Neural cell (in vitro differentiated cells): ENCODE measurements around the gene HOXD8. TPM values are rescaled to one million over a fixed set of nuclear protein-coding genes. Genes with fewer than 3 reads are reported as not detected.

Source experiments
- H2AFZ ChIP-seq: fragments of 200-600, 300-800 bp; sonication (generic), shearing (Covaris generic); 2 replicates; pipeline ENCODE4 v1.6.0; 2014; ENCODE audit warnings: low read depth, mild to moderate bottlenecking, antibody characterized with exemption, low read length, moderate library complexity
- H3F3A ChIP-seq: fragments of 200-600 bp; shearing (Covaris generic); 2 replicates; pipeline ENCODE4 v1.6.1; 2016; ENCODE audit warnings: mild to moderate bottlenecking, moderate library complexity, mixed read lengths, antibody characterized with exemption, low read length; ENCODE audit not compliant: insufficient read depth, poor library complexity, severe bottlenecking
- H3K27ac ChIP-seq: fragments of 200-600, 300-800 bp; sonication (generic), shearing (Covaris generic); 2 replicates; pipeline ENCODE4 v1.5.1; 2014; ENCODE audit warnings: mild to moderate bottlenecking, low read length, moderate library complexity
- H3K27me3 ChIP-seq: fragments of 300-800, 200-600 bp; sonication (generic), shearing (Covaris generic); 2 replicates; pipeline ENCODE4 v1.6.0; 2014; ENCODE audit warnings: mild to moderate bottlenecking, low read depth, low read length, moderate library complexity; ENCODE audit not compliant: insufficient read depth
- H3K36me3 ChIP-seq: fragments of 300-800, 200-600 bp; sonication (generic), shearing (Covaris generic); 2 replicates; pipeline ENCODE4 v1.5.1; 2014; ENCODE audit warnings: mild to moderate bottlenecking, antibody characterized with exemption, low read length, moderate library complexity; ENCODE audit not compliant: insufficient read depth
- H3K4me2 ChIP-seq: fragments of 300-800, 200-600 bp; sonication (generic), shearing (Covaris generic); 2 replicates; pipeline ENCODE4 v1.6.0; 2014; ENCODE audit warnings: mild to moderate bottlenecking, low read length
- H3K4me3 ChIP-seq: fragments of 300-800, 200-600 bp; sonication (generic), shearing (Covaris generic); 2 replicates; pipeline ENCODE4 v1.5.1; 2014; ENCODE audit warnings: mild to moderate bottlenecking, low read length, moderate library complexity
- H3K79me2 ChIP-seq: fragments of 200-600 bp; shearing (Covaris generic); replicated peaks from 2 replicates; pipeline ENCODE4 v1.6.0; 2014; ENCODE audit warnings: mild to moderate bottlenecking, low read length, moderate library complexity; ENCODE audit not compliant: insufficient read depth
- H3K9ac ChIP-seq: fragments of 300-800, 200-600 bp; sonication (generic), shearing (Covaris generic); 2 replicates; pipeline ENCODE4 v1.6.1; 2016; ENCODE audit warnings: mild to moderate bottlenecking, low read length, mixed read lengths
- H3K9me2 ChIP-seq: fragments of 200-600 bp; shearing (Covaris generic); 2 replicates; pipeline ENCODE4 v1.6.1; 2016; ENCODE audit warnings: mild to moderate bottlenecking, low read length, mixed read lengths; ENCODE audit not compliant: insufficient read depth
- H3K9me3 ChIP-seq: fragments of 200-600, 300-800 bp; sonication (generic), shearing (Covaris generic); 2 replicates; pipeline ENCODE4 v1.6.1; 2016; ENCODE audit warnings: mild to moderate bottlenecking, mixed run types, low read length, moderate library complexity, mixed read lengths
- H4K20me1 ChIP-seq: fragments of 200-600 bp; shearing (Covaris generic); 2 replicates; pipeline ENCODE4 v1.6.1; 2016; ENCODE audit warnings: mild to moderate bottlenecking, mixed run types; ENCODE audit not compliant: insufficient read depth
- EP300 ChIP-seq: fragments of 450-650 bp; conservative IDR thresholded peaks from 2 replicates; pipeline ENCODE4 v1.6.1; 2014; ENCODE audit warnings: antibody characterized with exemption, mild to moderate bottlenecking, moderate library complexity; ENCODE audit not compliant: poor library complexity, severe bottlenecking
- EZH2 ChIP-seq: fragments of 200-600, 300-800 bp; shearing (Covaris generic), sonication (generic); IDR thresholded peaks from 2 replicates; pipeline ENCODE4 v1.6.1; 2014; ENCODE audit warnings: antibody characterized with exemption, low read length, borderline replicate concordance, mild to moderate bottlenecking; ENCODE audit not compliant: insufficient read depth, poor library complexity, severe bottlenecking
- MXI1 ChIP-seq: fragments of 450-650 bp; conservative IDR thresholded peaks from 2 replicates; pipeline ENCODE4 v1.6.1; 2014; ENCODE audit warnings: antibody characterized with exemption, mild to moderate bottlenecking; ENCODE audit not compliant: poor library complexity, severe bottlenecking
- POLR2AphosphoS5 ChIP-seq: IDR thresholded peaks from 2 replicates; pipeline ENCODE4 v1.6.1; 2012
- RAD21 ChIP-seq: fragments of 450-650 bp; conservative IDR thresholded peaks from 2 replicates; pipeline ENCODE4 v1.6.1; 2014; ENCODE audit warnings: antibody characterized with exemption, mild to moderate bottlenecking, moderate library complexity
- SMC3 ChIP-seq: fragments of 450-650 bp; conservative IDR thresholded peaks from 2 replicates; pipeline ENCODE4 v1.6.1; 2014; ENCODE audit warnings: antibody characterized with exemption, mild to moderate bottlenecking, moderate library complexity; ENCODE audit not compliant: poor library complexity
- TAF1 ChIP-seq: IDR thresholded peaks from 2 replicates; pipeline ENCODE4 v1.6.1; 2012; ENCODE audit warnings: low read depth
- polyA plus RNA-seq: library from polyadenylated mRNA; depleted of rRNA; stranded (reverse); fragments of >200 nt; gene quantifications from 2 replicates; pipeline ENCODE4 v1.2.3, GENCODE V29; 2014
- TF ChIP-seq, protein P1 (sequence below): fragments of 450-650 bp; IDR thresholded peaks from 2 replicates; pipeline ENCODE4 v1.5.1; 2014; ENCODE audit warnings: antibody characterized with exemption, mild to moderate bottlenecking, moderate library complexity; ENCODE audit not compliant: poor library complexity, severe bottlenecking
- TF ChIP-seq, protein P2 (sequence below): IDR thresholded peaks from 2 replicates; pipeline ENCODE4 v1.6.1; 2012; ENCODE audit warnings: borderline replicate concordance

HOXD8 gene
- polyA plus RNA-seq, 1 donor from 2014 or later: not detected

GRCh38 chr2:176161825-176162626 lies 32.5 kb downstream of the HOXD8 start:
- H3K36me3 ChIP-seq: no peaks in the 10 kb centered on the region
- peaks cover 100% of the 10 kb centered on the region for H3K27me3 ChIP-seq
- no peak overlapping the region for H2AFZ ChIP-seq
- no peak overlapping the region for H3K4me2 ChIP-seq
- H3F3A ChIP-seq: no peaks in the 10 kb centered on the region
- no peak overlapping the region for H3K4me3 ChIP-seq
- H3K9me2 ChIP-seq: no peaks in the 10 kb centered on the region
- H3K79me2 ChIP-seq: no peaks in the 10 kb centered on the region
- TF ChIP-seq, protein P1, sequence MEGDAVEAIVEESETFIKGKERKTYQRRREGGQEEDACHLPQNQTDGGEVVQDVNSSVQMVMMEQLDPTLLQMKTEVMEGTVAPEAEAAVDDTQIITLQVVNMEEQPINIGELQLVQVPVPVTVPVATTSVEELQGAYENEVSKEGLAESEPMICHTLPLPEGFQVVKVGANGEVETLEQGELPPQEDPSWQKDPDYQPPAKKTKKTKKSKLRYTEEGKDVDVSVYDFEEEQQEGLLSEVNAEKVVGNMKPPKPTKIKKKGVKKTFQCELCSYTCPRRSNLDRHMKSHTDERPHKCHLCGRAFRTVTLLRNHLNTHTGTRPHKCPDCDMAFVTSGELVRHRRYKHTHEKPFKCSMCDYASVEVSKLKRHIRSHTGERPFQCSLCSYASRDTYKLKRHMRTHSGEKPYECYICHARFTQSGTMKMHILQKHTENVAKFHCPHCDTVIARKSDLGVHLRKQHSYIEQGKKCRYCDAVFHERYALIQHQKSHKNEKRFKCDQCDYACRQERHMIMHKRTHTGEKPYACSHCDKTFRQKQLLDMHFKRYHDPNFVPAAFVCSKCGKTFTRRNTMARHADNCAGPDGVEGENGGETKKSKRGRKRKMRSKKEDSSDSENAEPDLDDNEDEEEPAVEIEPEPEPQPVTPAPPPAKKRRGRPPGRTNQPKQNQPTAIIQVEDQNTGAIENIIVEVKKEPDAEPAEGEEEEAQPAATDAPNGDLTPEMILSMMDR: no peak
- TF ChIP-seq RAD21 (no peak), MXI1 (no peak), TAF1 (no peak), SMC3 (no peak), EP300 (no peak), POLR2AphosphoS5 (no peak), EZH2 (no peak)
- TF ChIP-seq, protein P2, sequence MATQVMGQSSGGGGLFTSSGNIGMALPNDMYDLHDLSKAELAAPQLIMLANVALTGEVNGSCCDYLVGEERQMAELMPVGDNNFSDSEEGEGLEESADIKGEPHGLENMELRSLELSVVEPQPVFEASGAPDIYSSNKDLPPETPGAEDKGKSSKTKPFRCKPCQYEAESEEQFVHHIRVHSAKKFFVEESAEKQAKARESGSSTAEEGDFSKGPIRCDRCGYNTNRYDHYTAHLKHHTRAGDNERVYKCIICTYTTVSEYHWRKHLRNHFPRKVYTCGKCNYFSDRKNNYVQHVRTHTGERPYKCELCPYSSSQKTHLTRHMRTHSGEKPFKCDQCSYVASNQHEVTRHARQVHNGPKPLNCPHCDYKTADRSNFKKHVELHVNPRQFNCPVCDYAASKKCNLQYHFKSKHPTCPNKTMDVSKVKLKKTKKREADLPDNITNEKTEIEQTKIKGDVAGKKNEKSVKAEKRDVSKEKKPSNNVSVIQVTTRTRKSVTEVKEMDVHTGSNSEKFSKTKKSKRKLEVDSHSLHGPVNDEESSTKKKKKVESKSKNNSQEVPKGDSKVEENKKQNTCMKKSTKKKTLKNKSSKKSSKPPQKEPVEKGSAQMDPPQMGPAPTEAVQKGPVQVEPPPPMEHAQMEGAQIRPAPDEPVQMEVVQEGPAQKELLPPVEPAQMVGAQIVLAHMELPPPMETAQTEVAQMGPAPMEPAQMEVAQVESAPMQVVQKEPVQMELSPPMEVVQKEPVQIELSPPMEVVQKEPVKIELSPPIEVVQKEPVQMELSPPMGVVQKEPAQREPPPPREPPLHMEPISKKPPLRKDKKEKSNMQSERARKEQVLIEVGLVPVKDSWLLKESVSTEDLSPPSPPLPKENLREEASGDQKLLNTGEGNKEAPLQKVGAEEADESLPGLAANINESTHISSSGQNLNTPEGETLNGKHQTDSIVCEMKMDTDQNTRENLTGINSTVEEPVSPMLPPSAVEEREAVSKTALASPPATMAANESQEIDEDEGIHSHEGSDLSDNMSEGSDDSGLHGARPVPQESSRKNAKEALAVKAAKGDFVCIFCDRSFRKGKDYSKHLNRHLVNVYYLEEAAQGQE: no peak
- H3K9ac ChIP-seq: no peak overlapping the region
- no peak overlapping the region for H3K27ac ChIP-seq
- no peaks in the 10 kb centered on the region for H4K20me1 ChIP-seq
- H3K9me3 ChIP-seq: peaks cover 23% of the 10 kb centered on the region

GRCh38 chr2:176162911-176163671 lies 33.6 kb downstream of the HOXD8 start:
- Histone ChIP-seq H3K36me3 (no peaks in the 10 kb centered on the region), H3K79me2 (no peaks in the 10 kb centered on the region), H3K4me3 (no peak overlapping the region), H3K9me3 (peaks cover 23% of the 10 kb centered on the region), H3F3A (no peaks in the 10 kb centered on the region), H2AFZ (no peak overlapping the region), H4K20me1 (no peaks in the 10 kb centered on the region), H3K27ac (no peak overlapping the region), H3K27me3 (peaks cover 100% of the 10 kb centered on the region), H3K9me2 (no peaks in the 10 kb centered on the region), H3K9ac (no peak overlapping the region), H3K4me2 (no peak overlapping the region)
- TF ChIP-seq RAD21 (no peak), EZH2 (peak; percentile 63)
